NT2/D1 (cell line): ENCODE data around the gene CNN3.

Experiments
- DNase-seq: peaks from one replicate; pipeline ENCODE4 v3.0.0-alpha.2; 2011; ENCODE audit warnings: low read depth, low spot score
- H3K27me3 ChIP-seq: 2 replicates; pipeline ENCODE4 v1.6.0; 2011; ENCODE audit warnings: mild to moderate bottlenecking; ENCODE audit not compliant: insufficient read length, insufficient read depth
- H3K36me3 ChIP-seq: 2 replicates; pipeline ENCODE4 v1.6.1; 2011; ENCODE audit warnings: mild to moderate bottlenecking, low read length, mixed read lengths; ENCODE audit not compliant: insufficient read depth, insufficient read length
- H3K4me1 ChIP-seq: 2 replicates; pipeline ENCODE4 v1.5.1; 2011; ENCODE audit not compliant: insufficient read depth, insufficient read length
- H3K4me3 ChIP-seq: 2 replicates; pipeline ENCODE4 v1.5.1; 2011; ENCODE audit warnings: low read depth; ENCODE audit not compliant: insufficient read length
- H3K9ac ChIP-seq: 2 replicates; pipeline ENCODE4 v1.6.0; 2011; ENCODE audit warnings: low read depth; ENCODE audit not compliant: insufficient read length
- H3K9me3 ChIP-seq: 2 replicates; pipeline ENCODE4 v1.5.1; 2011; ENCODE audit warnings: mild to moderate bottlenecking, low read length; ENCODE audit not compliant: insufficient read depth
- SUZ12 ChIP-seq: IDR thresholded peaks from 2 replicates; pipeline ENCODE4 v1.6.1; 2011; ENCODE audit not compliant: insufficient read length, insufficient read depth; ENCODE audit errors: extremely low read depth
- YY1 ChIP-seq: IDR thresholded peaks from 2 replicates; pipeline ENCODE4 v1.6.1; 2011; ENCODE audit not compliant: insufficient read length, insufficient read depth
- ZNF274 ChIP-seq: IDR thresholded peaks from 2 replicates; pipeline ENCODE4 v1.6.1; 2011; ENCODE audit warnings: mild to moderate bottlenecking, low read depth, low read length

Gene CNN3

DNA sequence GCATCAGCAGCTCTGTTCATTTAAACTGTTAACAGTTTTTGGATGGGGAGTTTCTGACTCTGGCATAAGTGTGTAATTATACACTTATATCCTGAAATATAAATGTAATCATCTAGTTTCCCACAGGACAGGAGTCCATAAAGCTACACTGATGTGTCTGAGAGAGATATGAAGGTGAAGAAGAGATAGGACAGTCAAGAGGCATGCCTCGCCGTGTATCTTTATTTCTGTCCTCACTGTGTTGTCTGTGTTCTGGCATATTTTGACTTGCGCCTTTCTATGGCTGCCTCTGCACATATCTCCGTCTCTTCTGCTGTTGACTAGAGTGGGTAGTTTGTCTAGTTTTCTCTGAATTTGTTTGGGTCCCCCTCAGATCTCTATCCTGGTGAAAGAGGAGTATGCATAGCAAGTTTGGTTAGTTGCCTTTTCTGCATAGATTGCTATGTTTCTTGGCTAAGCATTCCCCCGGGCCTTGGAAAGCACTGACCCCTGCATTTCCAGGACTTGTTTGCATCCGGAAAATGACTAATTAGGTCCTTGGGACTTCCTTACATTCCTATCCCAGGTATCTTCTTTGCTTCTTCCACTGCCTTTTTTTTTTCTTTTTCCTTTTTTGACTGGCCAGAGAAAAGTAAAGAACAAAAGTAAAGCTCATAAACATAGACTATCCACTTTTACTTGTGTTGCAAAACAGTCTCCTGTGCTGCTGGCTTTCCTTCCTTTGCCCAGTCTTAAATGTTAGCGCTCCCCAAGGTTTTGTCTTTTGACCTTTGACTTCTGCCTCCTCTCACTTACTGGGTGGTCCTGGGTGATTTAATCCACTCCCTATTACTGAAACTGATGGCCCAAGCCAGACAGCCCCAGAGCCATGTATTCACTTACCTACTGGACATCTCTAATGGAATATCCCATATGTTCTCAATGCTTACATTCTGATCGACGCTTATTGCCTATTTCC lies 27.6 kb upstream of the CNN3 start:
- H3K4me1 ChIP-seq = peaks cover 5% of the 10 kb centered on the region

GRCh38 chr1:94953746-94954145 lies 26.8 kb upstream of the CNN3 start:
- H3K4me1 ChIP-seq = peaks cover 5% of the 10 kb centered on the region
- no peaks in the 10 kb centered on the region for H3K36me3 ChIP-seq
- H3K4me3 ChIP-seq = no peak overlapping the region
- TF ChIP-seq YY1 = no peak
- no peak for TF ChIP-seq ZNF274
- no peak for TF ChIP-seq SUZ12
- no peak for DNase-seq
- no peaks in the 10 kb centered on the region for H3K27me3 ChIP-seq
- H3K9me3 ChIP-seq = peaks cover 5% of the 10 kb centered on the region
- H3K9ac ChIP-seq = no peak overlapping the region

More for the DNA sequence above, 27.6 kb upstream of the CNN3 start:
- Histone ChIP-seq H3K27me3 (no peaks in the 10 kb centered on the region), H3K9ac (no peak overlapping the region), H3K36me3 (no peaks in the 10 kb centered on the region), H3K9me3 (peaks cover 5% of the 10 kb centered on the region), H3K4me3 (no peak overlapping the region)
- no peak for TF ChIP-seq YY1
- no peak for TF ChIP-seq SUZ12
- TF ChIP-seq ZNF274 = no peak
- peak; percentile 66 for DNase-seq

DNA sequence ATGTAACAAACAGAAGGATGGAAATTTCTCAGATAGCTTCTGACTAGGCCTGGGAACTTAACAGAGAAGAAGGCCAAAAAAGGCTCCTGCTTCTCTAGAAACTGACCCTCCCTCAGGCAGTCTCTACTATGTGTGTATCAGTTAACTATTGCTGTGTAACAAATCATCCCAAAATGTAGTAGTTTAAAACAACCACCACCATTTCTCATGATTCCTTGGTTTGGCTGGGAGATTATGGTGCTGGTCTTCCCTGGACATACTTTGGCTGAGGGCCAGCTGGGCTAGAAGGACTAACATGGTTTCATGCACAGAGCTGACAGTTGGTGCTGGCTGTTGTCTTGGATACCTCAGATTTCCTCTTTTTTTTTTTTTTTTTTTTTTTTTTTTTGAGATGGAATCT lies 26.2 kb upstream of the CNN3 start:
- no peak overlapping the region for H3K9ac ChIP-seq
- no peaks in the 10 kb centered on the region for H3K36me3 ChIP-seq
- peaks cover 5% of the 10 kb centered on the region for H3K9me3 ChIP-seq
- no peaks in the 10 kb centered on the region for H3K27me3 ChIP-seq
- DNase-seq = no peak
- no peak for TF ChIP-seq ZNF274
- no peak overlapping the region for H3K4me3 ChIP-seq
- H3K4me1 ChIP-seq = peaks cover 5% of the 10 kb centered on the region

- Histone ChIP-seq H3K9me3 (peaks cover 5% of the 10 kb centered on the region), H3K4me3 (no peak overlapping the region), H3K9ac (no peak overlapping the region), H3K36me3 (no peaks in the 10 kb centered on the region), H3K27me3 (no peaks in the 10 kb centered on the region), H3K4me1 (peaks cover 5% of the 10 kb centered on the region)
- no peak for DNase-seq
- TF ChIP-seq SUZ12 (no peak), ZNF274 (no peak)
These were observed 25.6 kb upstream of the CNN3 start for GRCh38 chr1:94952539-94952938.

- H3K4me3 ChIP-seq = no peak overlapping the region
- no peak for DNase-seq
- no peaks in the 10 kb centered on the region for H3K27me3 ChIP-seq
- H3K9me3 ChIP-seq = peaks cover 5% of the 10 kb centered on the region
- H3K36me3 ChIP-seq = no peaks in the 10 kb centered on the region
- H3K9ac ChIP-seq = no peak overlapping the region
- no peak for TF ChIP-seq YY1
- TF ChIP-seq ZNF274 = no peak
- H3K4me1 ChIP-seq = peaks cover 5% of the 10 kb centered on the region
These were observed 24.7 kb upstream of the CNN3 start for GRCh38 chr1:94951509-94952208.

DNA sequence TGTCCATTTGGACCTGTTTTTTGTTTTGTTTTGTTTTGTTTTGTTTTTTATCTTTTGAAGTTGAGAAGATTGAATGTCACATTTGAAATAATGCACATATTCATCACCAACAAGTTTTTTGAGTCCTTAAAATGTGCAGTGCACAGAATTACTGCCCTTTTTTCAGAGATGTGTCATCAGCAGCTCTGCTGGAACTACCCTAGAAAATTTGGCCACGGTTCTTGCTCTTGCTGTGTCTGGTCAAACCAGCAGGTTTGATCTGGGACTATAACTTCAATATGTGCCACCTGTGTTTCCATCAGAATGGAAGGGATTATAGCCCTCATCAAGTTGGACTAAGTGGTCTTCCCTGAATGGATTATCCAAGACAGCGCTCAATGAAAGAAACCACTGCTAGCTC lies 24.1 kb upstream of the CNN3 start:
- Histone ChIP-seq H3K27me3 (no peaks in the 10 kb centered on the region), H3K9ac (no peak overlapping the region), H3K4me3 (no peak overlapping the region), H3K36me3 (no peaks in the 10 kb centered on the region), H3K9me3 (peaks cover 5% of the 10 kb centered on the region), H3K4me1 (peaks cover 5% of the 10 kb centered on the region)
- TF ChIP-seq YY1 (no peak), SUZ12 (no peak), ZNF274 (no peak)
- no peak for DNase-seq

GRCh38 chr1:94949681-94950661 lies 23.1 kb upstream of the CNN3 start:
- Histone ChIP-seq H3K27me3 (no peaks in the 10 kb centered on the region), H3K36me3 (no peaks in the 10 kb centered on the region), H3K9me3 (peaks cover 5% of the 10 kb centered on the region), H3K9ac (no peak overlapping the region), H3K4me3 (no peak overlapping the region), H3K4me1 (peaks cover 2% of the 10 kb centered on the region)
- no peak for TF ChIP-seq ZNF274
- no peak for TF ChIP-seq YY1
- DNase-seq = no peak
